ENCODE results near the gene TRAPPC3L. TPM values are rescaled to one million over a fixed set of nuclear protein-coding genes. Genes with fewer than 3 reads are reported as not detected.

Gene TRAPPC3L
- total RNA-seq, 1 donor from 2014 or later: not detected

GRCh38 chr6:116458264-116458663 lies 87.2 kb downstream of the TRAPPC3L start:
- no peaks in the 10 kb centered on the region for H3K36me3 Mint-ChIP-seq (ENCODE audit: unreplicated experiment)
- H3K27me3 Mint-ChIP-seq (ENCODE audit: unreplicated experiment): peaks cover 7% of the 10 kb centered on the region
- no peak overlapping the region for H3K4me3 Mint-ChIP-seq (ENCODE audit: unreplicated experiment)
- H3K9me3 Mint-ChIP-seq (ENCODE audit: unreplicated experiment): peaks cover 3% of the 10 kb centered on the region
- TF ChIP-seq CTCF (IDR thresholded peaks at IDR 0.05; ENCODE audit: partially characterized antibody, unreplicated experiment): no peak
- H3K4me1 Mint-ChIP-seq (ENCODE audit: low read depth, unreplicated experiment): peaks cover 2% of the 10 kb centered on the region
- H3K27ac Mint-ChIP-seq (ENCODE audit: unreplicated experiment): no peak overlapping the region
- no peak for DNase-seq

GRCh38 chr6:116456927-116457326 lies 88.6 kb downstream of the TRAPPC3L start:
- Mint-ChIP-seq H3K27me3 (ENCODE audit: unreplicated experiment) (peaks cover 5% of the 10 kb centered on the region), H3K4me1 (ENCODE audit: low read depth, unreplicated experiment) (peaks cover 2% of the 10 kb centered on the region), H3K4me3 (ENCODE audit: unreplicated experiment) (no peak overlapping the region), H3K9me3 (ENCODE audit: unreplicated experiment) (peaks cover 3% of the 10 kb centered on the region), H3K27ac (ENCODE audit: unreplicated experiment) (no peak overlapping the region), H3K36me3 (ENCODE audit: unreplicated experiment) (no peaks in the 10 kb centered on the region)
- no peak for DNase-seq
- no peak for TF ChIP-seq CTCF (IDR thresholded peaks at IDR 0.05; ENCODE audit: partially characterized antibody, unreplicated experiment)

GRCh38 chr6:116456106-116456505 lies 89.4 kb downstream of the TRAPPC3L start:
- Mint-ChIP-seq H3K4me1 (ENCODE audit: low read depth, unreplicated experiment) (peaks cover 2% of the 10 kb centered on the region), H3K9me3 (ENCODE audit: unreplicated experiment) (no peaks in the 10 kb centered on the region), H3K27me3 (ENCODE audit: unreplicated experiment) (no peaks in the 10 kb centered on the region), H3K4me3 (ENCODE audit: unreplicated experiment) (no peak overlapping the region), H3K27ac (ENCODE audit: unreplicated experiment) (no peak overlapping the region), H3K36me3 (ENCODE audit: unreplicated experiment) (no peaks in the 10 kb centered on the region)
- no peak for DNase-seq
- TF ChIP-seq CTCF (IDR thresholded peaks at IDR 0.05; ENCODE audit: partially characterized antibody, unreplicated experiment): no peak

DNA sequence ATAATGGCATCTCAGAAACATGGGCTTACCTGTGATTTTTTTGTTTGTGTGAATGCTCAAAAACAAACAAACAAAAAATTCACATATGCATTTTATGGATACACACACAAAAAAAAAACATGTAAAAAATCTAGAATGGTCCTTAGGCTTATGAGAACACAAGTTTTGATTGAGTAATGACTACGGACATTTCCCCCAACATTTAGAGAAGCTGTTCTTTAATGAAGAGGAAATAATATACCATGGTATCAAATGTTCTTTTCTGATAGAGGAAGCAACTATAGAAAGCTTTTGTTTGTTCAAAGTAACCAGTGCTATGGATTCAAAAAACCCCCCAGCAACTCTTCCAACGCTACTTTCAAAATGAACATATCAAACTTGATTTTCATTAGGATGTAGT lies 93.0 kb downstream of the TRAPPC3L start:
- H3K36me3 Mint-ChIP-seq (ENCODE audit: unreplicated experiment): no peaks in the 10 kb centered on the region
- no peak overlapping the region for H3K27ac Mint-ChIP-seq (ENCODE audit: unreplicated experiment)
- no peaks in the 10 kb centered on the region for H3K4me1 Mint-ChIP-seq (ENCODE audit: low read depth, unreplicated experiment)
- no peak for TF ChIP-seq CTCF (IDR thresholded peaks at IDR 0.05; ENCODE audit: partially characterized antibody, unreplicated experiment)
- H3K27me3 Mint-ChIP-seq (ENCODE audit: unreplicated experiment): no peaks in the 10 kb centered on the region
- H3K4me3 Mint-ChIP-seq (ENCODE audit: unreplicated experiment): no peak overlapping the region
- H3K9me3 Mint-ChIP-seq (ENCODE audit: unreplicated experiment): no peaks in the 10 kb centered on the region
- DNase-seq: no peak

- H3K4me1 Mint-ChIP-seq (ENCODE audit: low read depth, unreplicated experiment): no peaks in the 10 kb centered on the region
- H3K27me3 Mint-ChIP-seq (ENCODE audit: unreplicated experiment): no peaks in the 10 kb centered on the region
- no peak overlapping the region for H3K27ac Mint-ChIP-seq (ENCODE audit: unreplicated experiment)
- no peak for TF ChIP-seq CTCF (IDR thresholded peaks at IDR 0.05; ENCODE audit: partially characterized antibody, unreplicated experiment)
- H3K4me3 Mint-ChIP-seq (ENCODE audit: unreplicated experiment): no peak overlapping the region
- no peak for DNase-seq
- no peaks in the 10 kb centered on the region for H3K9me3 Mint-ChIP-seq (ENCODE audit: unreplicated experiment)
- H3K36me3 Mint-ChIP-seq (ENCODE audit: unreplicated experiment): no peaks in the 10 kb centered on the region
Observed at GRCh38 chr6:116451916-116452315, 93.6 kb downstream of the TRAPPC3L start.

All from glutamatergic neuron (in vitro differentiated cells).